Subcutaneous adipose tissue (tissue), 4 donors: ENCODE data around the gene CRAMP1. TPM values are rescaled to one million over a fixed set of nuclear protein-coding genes. Genes with fewer than 3 reads are reported as not detected.

Experiments used
- total RNA-seq, 4 donors: library from RNA; depleted of rRNA; stranded (reverse); fragments of >200 nt; gene quantifications; one replicate each; pipeline ENCODE4 v1.1.0, GENCODE V29; 2016
- TF ChIP-seq, protein P1 (sequence below): fragments of 450-650 bp; IDR thresholded peaks from one replicate; pipeline ENCODE4 v1.5.1; 2016; ENCODE audit warnings: low read depth, mild to moderate bottlenecking, control low read depth, antibody characterized with exemption, moderate library complexity

The CRAMP1 gene
- total RNA-seq, 4 donors from 2014 or later: 6.8 to 13.9 (median 8.7) TPM

- TF ChIP-seq, protein P1, sequence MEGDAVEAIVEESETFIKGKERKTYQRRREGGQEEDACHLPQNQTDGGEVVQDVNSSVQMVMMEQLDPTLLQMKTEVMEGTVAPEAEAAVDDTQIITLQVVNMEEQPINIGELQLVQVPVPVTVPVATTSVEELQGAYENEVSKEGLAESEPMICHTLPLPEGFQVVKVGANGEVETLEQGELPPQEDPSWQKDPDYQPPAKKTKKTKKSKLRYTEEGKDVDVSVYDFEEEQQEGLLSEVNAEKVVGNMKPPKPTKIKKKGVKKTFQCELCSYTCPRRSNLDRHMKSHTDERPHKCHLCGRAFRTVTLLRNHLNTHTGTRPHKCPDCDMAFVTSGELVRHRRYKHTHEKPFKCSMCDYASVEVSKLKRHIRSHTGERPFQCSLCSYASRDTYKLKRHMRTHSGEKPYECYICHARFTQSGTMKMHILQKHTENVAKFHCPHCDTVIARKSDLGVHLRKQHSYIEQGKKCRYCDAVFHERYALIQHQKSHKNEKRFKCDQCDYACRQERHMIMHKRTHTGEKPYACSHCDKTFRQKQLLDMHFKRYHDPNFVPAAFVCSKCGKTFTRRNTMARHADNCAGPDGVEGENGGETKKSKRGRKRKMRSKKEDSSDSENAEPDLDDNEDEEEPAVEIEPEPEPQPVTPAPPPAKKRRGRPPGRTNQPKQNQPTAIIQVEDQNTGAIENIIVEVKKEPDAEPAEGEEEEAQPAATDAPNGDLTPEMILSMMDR: no peak
These were observed 95.1 kb downstream of the CRAMP1 start for GRCh38 chr16:1707193-1707790.

GRCh38 chr16:1708083-1708767 is 96.1 kb downstream of the CRAMP1 start:
- TF ChIP-seq, protein P1: no peak

DNA sequence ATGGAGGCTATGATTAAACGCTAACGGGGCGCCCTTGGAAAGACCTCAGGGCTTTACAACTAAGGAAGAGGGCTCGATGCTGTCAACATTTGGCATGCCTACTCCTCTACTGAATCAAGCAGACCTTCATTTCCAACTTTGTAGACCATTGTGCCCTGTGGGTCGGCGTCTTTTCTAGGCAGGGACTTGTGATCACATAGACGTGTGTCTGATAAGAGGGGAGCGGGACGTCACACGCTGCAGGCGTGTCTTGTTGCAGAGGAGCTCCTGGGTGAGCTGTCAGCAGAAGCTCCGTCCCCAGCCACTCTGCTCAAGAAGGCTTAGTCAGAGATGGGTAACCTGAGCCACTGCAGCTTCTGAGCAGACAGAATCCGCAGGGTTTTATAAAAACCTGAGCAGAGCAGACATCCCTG is 96.6 kb downstream of the CRAMP1 start:
- TF ChIP-seq, protein P1: no peak

- TF ChIP-seq, protein P1: no peak
These were observed 97.2 kb downstream of the CRAMP1 start for GRCh38 chr16:1709356-1709755.

DNA sequence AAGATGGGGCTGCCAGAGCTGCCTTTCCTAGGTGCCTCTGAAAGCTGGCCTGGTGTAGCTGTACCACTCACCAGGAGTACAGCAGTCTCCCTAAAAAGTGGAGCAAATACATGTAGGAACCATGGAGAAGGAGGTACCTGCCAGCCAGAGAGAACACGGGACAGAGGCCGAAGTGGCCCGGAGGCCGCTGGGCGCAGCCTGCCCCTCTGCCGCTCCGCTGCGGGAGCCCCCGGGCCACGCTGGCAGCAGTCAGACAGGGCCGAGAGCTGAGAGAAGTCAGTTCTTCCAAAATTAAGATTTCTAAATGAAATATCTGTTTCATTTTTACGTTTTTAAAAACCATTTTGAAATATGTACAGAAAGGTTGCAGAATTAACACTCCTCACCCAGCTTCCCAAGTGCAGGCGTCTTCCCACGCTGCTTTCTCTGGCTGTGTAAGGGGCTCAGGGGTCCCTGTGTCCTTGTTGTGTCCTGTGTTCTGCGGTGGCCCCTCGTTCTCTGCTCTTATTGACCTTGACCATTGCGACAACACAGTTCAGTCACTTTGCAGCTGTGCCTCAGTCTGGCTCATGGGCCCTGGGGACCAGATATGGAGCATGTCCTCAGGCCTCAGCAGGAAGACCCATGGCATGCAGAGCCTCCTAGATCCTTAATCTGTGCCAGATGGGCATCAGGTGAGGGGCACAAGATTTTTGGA is 98.8 kb downstream of the CRAMP1 start:
- TF ChIP-seq, protein P1: no peak

DNA sequence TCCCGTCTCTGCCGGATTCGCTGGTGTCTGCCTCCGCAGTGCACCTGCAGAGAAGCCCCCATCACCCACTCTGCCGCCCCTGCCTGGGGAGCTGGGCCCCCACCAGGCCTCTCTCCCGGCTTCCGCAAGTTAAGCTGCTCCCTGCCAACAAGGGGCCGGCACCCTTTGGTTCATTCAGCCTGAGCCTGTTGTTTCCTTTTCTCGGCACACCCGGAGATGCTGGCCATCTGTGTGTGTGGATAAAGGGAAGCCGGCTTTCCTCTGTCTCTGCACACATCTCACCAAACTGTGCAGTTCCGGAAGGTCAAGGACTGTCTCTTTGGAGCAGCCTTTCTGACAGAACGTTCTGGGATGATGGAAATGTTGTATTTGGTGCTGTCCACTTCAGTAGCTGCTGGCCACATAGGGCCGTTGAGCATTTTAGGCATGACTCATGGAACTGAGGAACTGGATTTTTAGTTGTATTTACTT is 100.7 kb downstream of the CRAMP1 start:
- TF ChIP-seq, protein P1: no peak

DNA sequence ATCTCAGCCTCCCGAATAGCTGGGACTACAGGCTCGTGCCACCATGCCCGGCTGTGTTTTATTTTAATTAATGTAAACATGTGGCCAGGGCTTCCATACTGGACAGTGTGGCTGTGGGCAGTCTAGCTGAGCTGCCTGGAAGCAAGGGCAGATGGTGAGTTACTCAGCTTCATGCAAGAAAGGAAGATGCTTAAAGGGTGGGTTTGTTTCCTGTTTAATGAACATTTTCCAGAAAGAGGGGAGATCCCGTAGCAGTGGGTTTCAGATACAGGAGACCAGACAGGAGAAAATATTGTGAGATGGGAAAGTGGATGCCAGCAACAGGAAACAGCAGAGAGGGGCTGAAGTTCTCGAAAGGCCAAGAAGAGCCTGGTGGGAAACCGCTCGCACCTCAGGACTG is 101.2 kb downstream of the CRAMP1 start:
- TF ChIP-seq, protein P1: no peak
